SU-DHL-6 (cell line): ENCODE measurements around the gene EBF3.

Experiments
- CTCF ChIP-seq: fragments of 200-600 bp; sonication (generic); IDR thresholded peaks from one replicate; pipeline ENCODE4 v1.5.1; 2017; ENCODE audit warnings: antibody characterized with exemption, mild to moderate bottlenecking, low read length, moderate library complexity; ENCODE audit not compliant: insufficient read depth, poor library complexity, severe bottlenecking
- EZH2phosphoT487 ChIP-seq: fragments of 200-600 bp; sonication (generic), shearing (Covaris generic); conservative IDR thresholded peaks from 2 replicates; pipeline ENCODE4 v1.6.1; 2018; ENCODE audit warnings: mild to moderate bottlenecking, antibody characterized with exemption, low read length, moderate library complexity, mixed read lengths

- no peak for TF ChIP-seq CTCF
- no peak for TF ChIP-seq EZH2phosphoT487
Measured at GRCh38 chr10:129811208-129811607, 152.9 kb downstream of the EBF3 start.
